ENCODE results near the gene LRRC9. TPM values are rescaled to one million over a fixed set of nuclear protein-coding genes. Genes with fewer than 3 reads are reported as not detected.
"Not testable (repeated sequence)": the region's sequence is repeated elsewhere in the genome, so short reads cannot be mapped to it uniquely, and the experiment has no call there.

Gene LRRC9
- total RNA-seq, 2 experiments from 2014 or later, result not detected

DNA sequence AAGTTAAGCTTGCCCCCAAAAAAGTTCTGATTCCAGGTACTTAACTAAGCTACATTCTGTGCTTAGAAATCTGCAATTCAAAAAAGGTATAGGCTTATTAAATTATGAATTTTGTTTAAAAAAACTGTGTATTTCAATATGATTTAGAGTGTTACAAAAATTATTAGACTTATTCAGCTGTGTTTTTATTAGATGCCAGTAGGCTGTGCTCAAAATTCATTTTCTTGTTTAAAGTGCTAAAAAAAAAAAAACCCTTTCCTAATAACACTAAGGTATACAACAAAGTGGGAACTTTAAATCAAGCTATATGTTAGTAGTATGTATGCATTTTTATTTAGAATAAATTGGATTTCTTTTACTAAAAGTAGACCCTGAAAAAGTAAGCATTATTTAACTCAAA, 25.0 kb downstream of the LRRC9 start:
- Mint-ChIP-seq H3K27me3 (peaks cover 9% of the 10 kb centered on the region), H3K36me3 (ENCODE audit: low read depth) (no peaks in the 10 kb centered on the region), H3K4me3 (no peak overlapping the region), H3K4me1 (ENCODE audit: low read depth) (peaks cover under 1% of the 10 kb centered on the region), H3K27ac (no peak overlapping the region), H3K9me3 (peaks cover 1% of the 10 kb centered on the region)
- DNase-seq, result no peak
- TF ChIP-seq, protein P1, sequence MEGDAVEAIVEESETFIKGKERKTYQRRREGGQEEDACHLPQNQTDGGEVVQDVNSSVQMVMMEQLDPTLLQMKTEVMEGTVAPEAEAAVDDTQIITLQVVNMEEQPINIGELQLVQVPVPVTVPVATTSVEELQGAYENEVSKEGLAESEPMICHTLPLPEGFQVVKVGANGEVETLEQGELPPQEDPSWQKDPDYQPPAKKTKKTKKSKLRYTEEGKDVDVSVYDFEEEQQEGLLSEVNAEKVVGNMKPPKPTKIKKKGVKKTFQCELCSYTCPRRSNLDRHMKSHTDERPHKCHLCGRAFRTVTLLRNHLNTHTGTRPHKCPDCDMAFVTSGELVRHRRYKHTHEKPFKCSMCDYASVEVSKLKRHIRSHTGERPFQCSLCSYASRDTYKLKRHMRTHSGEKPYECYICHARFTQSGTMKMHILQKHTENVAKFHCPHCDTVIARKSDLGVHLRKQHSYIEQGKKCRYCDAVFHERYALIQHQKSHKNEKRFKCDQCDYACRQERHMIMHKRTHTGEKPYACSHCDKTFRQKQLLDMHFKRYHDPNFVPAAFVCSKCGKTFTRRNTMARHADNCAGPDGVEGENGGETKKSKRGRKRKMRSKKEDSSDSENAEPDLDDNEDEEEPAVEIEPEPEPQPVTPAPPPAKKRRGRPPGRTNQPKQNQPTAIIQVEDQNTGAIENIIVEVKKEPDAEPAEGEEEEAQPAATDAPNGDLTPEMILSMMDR (IDR thresholded peaks at IDR 0.05), result no peak
- CTCF ChIA-PET, result interaction anchor here (2.4 kb wide), 1 partner anchor 20 kb away, joined by 6 read pairs; no protein-coding TSS in a partner anchor
- POLR2A ChIA-PET, result no interaction called here
- no peak for ATAC-seq
- intact Hi-C loops (cut with micrococcal nuclease), result no loop called here

DNA sequence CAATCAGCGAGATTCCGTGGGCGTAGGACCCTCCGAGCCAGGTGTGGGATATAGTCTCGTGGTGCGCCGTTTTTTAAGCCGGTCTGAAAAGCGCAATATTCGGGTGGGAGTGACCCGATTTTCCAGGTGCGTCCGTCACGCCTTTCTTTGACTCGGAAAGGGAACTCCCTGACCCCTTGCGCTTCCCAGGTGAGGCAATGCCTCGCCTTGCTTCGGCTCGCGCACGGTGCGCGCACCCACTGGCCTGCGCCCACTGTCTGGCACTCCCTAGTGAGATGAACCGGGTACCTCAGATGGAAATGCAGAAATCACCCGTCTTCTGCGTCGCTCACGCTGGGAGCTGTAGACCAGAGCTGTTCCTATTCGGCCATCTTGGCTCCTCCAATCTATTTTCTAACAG, 32.2 kb downstream of the LRRC9 start:
- intact Hi-C loops (cut with micrococcal nuclease); CTCF ChIA-PET; H3K4me1 Mint-ChIP-seq (ENCODE audit: low read depth); H3K36me3 Mint-ChIP-seq (ENCODE audit: low read depth); ATAC-seq; H3K4me3 Mint-ChIP-seq; DNase-seq; H3K27ac Mint-ChIP-seq; H3K27me3 Mint-ChIP-seq: not testable (repeated sequence)
- H3K9me3 Mint-ChIP-seq, result peaks cover 35% of the 10 kb centered on the region
- POLR2A ChIA-PET, result interaction anchor here (0.6 kb wide), 1 partner anchor 26 kb away, joined by 3 read pairs; no protein-coding TSS in a partner anchor

DNA sequence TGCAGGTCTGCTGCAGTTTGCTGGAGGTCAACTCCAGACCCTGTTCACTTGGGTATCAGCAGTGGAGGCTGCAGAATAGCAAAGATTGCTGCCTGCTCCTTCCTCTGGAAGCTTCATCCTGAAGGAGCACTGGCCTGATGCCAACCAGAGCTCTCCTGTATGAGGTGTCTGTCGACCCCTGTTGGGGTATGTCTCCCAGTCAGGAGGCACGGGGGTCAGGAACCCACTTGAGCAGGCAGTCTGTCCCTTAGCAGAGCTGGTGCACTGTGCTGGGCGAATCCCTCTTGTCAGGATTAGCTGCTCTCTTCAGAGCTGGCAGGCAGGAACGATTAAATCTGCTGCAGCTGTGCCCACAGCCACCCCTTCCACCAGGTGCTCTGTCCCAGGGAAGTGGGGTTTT, 37.9 kb downstream of the LRRC9 start:
- H3K27ac Mint-ChIP-seq; ATAC-seq; H3K27me3 Mint-ChIP-seq; POLR2A ChIA-PET; intact Hi-C loops (cut with micrococcal nuclease); DNase-seq; H3K4me3 Mint-ChIP-seq; CTCF ChIA-PET: not testable (repeated sequence)
- Mint-ChIP-seq H3K36me3 (ENCODE audit: low read depth) (peaks cover 13% of the 10 kb centered on the region), H3K4me1 (ENCODE audit: low read depth) (peaks cover 12% of the 10 kb centered on the region), H3K9me3 (peaks cover 37% of the 10 kb centered on the region)

DNA sequence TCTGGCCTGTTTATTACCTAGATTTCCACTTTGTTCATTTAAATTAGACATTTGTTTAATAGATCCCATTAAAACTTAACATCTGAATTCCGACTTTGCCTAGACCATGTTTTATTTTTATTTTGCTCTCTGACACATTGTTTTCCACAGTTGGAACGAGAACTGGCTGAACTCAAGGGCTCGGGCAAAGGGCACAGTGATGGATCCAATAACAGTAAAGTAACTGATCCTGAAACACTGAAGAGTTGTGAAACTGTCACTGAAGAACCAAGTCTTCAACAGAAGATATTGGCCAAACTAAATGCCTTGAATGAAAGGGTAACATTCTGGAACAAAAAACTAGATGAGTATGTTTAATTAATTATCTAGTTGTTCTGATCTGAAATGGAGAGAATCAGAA, 39.7 kb downstream of the LRRC9 start:
- H3K4me3 Mint-ChIP-seq, result no peak overlapping the region
- peaks cover 4% of the 10 kb centered on the region for H3K27me3 Mint-ChIP-seq
- H3K27ac Mint-ChIP-seq, result no peak overlapping the region

DNA sequence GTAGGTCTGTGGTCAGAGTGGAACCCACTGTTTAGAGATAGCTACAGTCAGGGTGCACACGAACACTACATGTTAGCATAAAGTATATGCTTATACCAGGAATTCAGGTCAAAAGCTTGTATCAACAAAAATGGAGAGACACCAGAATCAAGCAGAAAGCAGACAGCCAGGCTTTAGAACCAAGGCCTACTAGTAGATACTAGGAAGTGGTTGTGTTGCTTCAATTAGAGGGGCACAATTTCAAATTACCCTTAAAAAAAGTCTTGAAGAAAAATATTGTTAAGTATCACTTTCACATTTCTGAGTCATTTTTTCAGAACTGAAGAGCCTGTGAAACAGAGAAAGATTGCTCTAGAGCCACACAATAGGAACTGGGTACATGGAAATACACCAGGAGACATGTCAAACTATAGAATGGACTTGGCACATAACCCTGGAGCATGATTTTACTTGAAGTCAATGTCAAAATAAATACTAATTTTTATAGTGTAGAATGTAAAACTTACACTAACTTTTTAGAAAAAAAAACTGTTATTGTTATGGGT, 41.6 kb downstream of the LRRC9 start:
- peak; percentile 1 for DNase-seq
- Mint-ChIP-seq H3K9me3 (peaks cover 10% of the 10 kb centered on the region), H3K4me3 (no peak overlapping the region), H3K36me3 (ENCODE audit: low read depth) (peaks cover 7% of the 10 kb centered on the region), H3K27me3 (peaks cover 1% of the 10 kb centered on the region), H3K27ac (peak overlapping the region; percentile 64), H3K4me1 (ENCODE audit: low read depth) (peaks cover 26% of the 10 kb centered on the region)
- TF ChIP-seq, protein P1 (IDR thresholded peaks at IDR 0.05), result no peak
- ChIA-PET CTCF (interaction anchor here (0.6 to 8.4 kb wide), 3 partner anchors 16 to 223 kb away, joined by 3 to 124 read pairs (median 4); no protein-coding TSS in a partner anchor), POLR2A (no interaction called here)
- ATAC-seq, result peak; percentile 37
- intact Hi-C loops (cut with micrococcal nuclease), result no loop called here

More for the DNA sequence above, 39.7 kb downstream of the LRRC9 start:
- DNase-seq (no peak), ATAC-seq (no peak)
- H3K4me1 Mint-ChIP-seq (ENCODE audit: low read depth), result peaks cover 19% of the 10 kb centered on the region
- TF ChIP-seq, protein P1 (IDR thresholded peaks at IDR 0.05), result no peak
- CTCF ChIA-PET, result no interaction called here
- peaks cover 9% of the 10 kb centered on the region for H3K36me3 Mint-ChIP-seq (ENCODE audit: low read depth)
- H3K9me3 Mint-ChIP-seq, result peaks cover 23% of the 10 kb centered on the region
- intact Hi-C loops (cut with micrococcal nuclease), result no loop called here
- POLR2A ChIA-PET, result no interaction called here

Measured in activated CD8-positive, alpha-beta T cell treated with anti-CD3 and anti-CD28 coated beads for 36 hours (primary cell).